Right cardiac atrium (tissue), 5 donors: ENCODE results near the gene RNF222. TPM values are rescaled to one million over a fixed set of nuclear protein-coding genes. Genes with fewer than 3 reads are reported as not detected.

ENCODE experiments used
- ATAC-seq, 2 donors: fragments of 200-7000 bp; cut with Tn5 transposase; one replicate each; pipeline versions ENCODE4 v1.8.0 to v1.9.1; 2020; ENCODE audit warnings: moderate library complexity in 2 of 2, mild to moderate bottlenecking in 1 of 2
- DNase-seq, 3 donors: peaks; one replicate each; pipeline ENCODE4 v3.0.0-alpha.2; 2020
- H3K27ac ChIP-seq: one replicate; pipeline ENCODE4 v1.5.1; 2013; ENCODE audit warnings: mild to moderate bottlenecking, low read length, control low read depth, moderate library complexity
- H3K27me3 ChIP-seq: one replicate; pipeline ENCODE4 v1.6.1; 2013; ENCODE audit not compliant: control insufficient read depth, insufficient read depth
- H3K4me1 ChIP-seq: one replicate; pipeline ENCODE4 v1.6.1; 2013; ENCODE audit warnings: low read length; ENCODE audit not compliant: control insufficient read depth, insufficient read depth
- H3K4me3 ChIP-seq: one replicate; pipeline ENCODE4 v1.5.1; 2013; ENCODE audit warnings: low read length, control low read depth
- H3K9me3 ChIP-seq: one replicate; pipeline ENCODE4 v1.6.1; 2013; ENCODE audit warnings: low read length; ENCODE audit not compliant: control insufficient read depth
- WGBS: extraction: QIAGEN DNeasy Blood & Tissue Kit; methylation state at CpG from one replicate; pipeline ENCODE4 v1.1.7; 2013; 5-methylcytosine and 5-hydroxymethylcytosine counted together
- intact Hi-C, 4 donors: fragments of 100-400 bp; cut with DNase I; formaldehyde crosslinking; loops; one replicate each; pipeline versions ENCODE4 v1.11.0 to v1.14.0; 2022 to 2023
- polyA plus RNA-seq: library from polyadenylated mRNA; stranded (reverse); fragments of 200-250 nt; gene quantifications from one replicate; pipeline ENCODE4 v1.2.3, GENCODE V29; 2013
- total RNA-seq, 4 donors: library from RNA; stranded (reverse); fragmentation: NEBNext Ultra II Directional; extraction: Animal tissue kit (Norgen Biotek cat#: 25700); gene quantifications; one replicate each; pipeline ENCODE4 v1.2.1, GENCODE V29; 2021
- donor health status: healthy with polysubstance abuse.
- donor health status: DM: no; HTN: yes; CAD: no.
- donor health status: DM: no; HTN: no; CAD: no.
- donor health status: DM: no; HTN: yes; CAD: no; lungs with severe emphysema.
- donor health status: DM: yes; HTN: yes; CAD: no.

Gene RNF222
- total and polyA plus RNA-seq, 5 donors = not detected

DNA sequence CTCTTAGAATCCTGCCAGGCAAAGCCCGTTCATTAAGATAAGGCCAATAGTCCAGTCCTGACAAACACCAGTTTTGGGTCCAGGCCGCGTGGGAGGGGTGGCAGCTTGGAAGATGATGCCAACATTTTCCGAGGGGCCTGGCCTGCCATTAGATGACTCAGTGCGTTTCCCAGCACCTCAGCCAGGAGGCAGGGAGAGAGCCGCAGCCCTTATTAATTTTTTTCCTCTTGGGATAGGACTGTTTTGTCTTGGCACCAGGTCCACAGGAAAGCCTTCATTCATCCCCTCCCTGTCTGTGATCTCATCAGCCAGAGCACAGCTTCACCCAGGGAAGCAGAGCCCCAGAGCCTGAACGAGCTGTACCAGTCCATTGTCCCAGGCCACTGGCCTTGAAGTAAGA, 33.3 kb upstream of the RNF222 start:
- 31% methylated on average over 7 of the region's 7 CpGs for WGBS
- no peaks in the 10 kb centered on the region for H3K9me3 ChIP-seq
- intact Hi-C loops = no loop called here
- ATAC-seq (peak; percentile 55 to 77), DNase-seq (peak; percentile 87 to 91 (median 90))
- no peaks in the 10 kb centered on the region for H3K4me1 ChIP-seq
- H3K27ac ChIP-seq = peak overlapping the region; percentile 80
- no peaks in the 10 kb centered on the region for H3K27me3 ChIP-seq
- H3K4me3 ChIP-seq = no peak overlapping the region

- 95% methylated on average over 3 of the region's 3 CpGs for WGBS
Measured at GRCh38 chr17:8426802-8427201, 29.2 kb upstream of the RNF222 start.

GRCh38 chr17:8426094-8426720, 28.6 kb upstream of the RNF222 start:
- H3K4me1 ChIP-seq = no peaks in the 10 kb centered on the region
- H3K9me3 ChIP-seq = no peaks in the 10 kb centered on the region
- intact Hi-C loops = no loop called here
- no peaks in the 10 kb centered on the region for H3K27me3 ChIP-seq
- DNase-seq (no peak), ATAC-seq (no peak)
- WGBS = 63% methylated on average over 6 of the region's 6 CpGs
- no peak overlapping the region for H3K4me3 ChIP-seq
- no peak overlapping the region for H3K27ac ChIP-seq

More at GRCh38 chr17:8426802-8427201, 29.2 kb upstream of the RNF222 start:
- no peak overlapping the region for H3K27ac ChIP-seq
- H3K4me1 ChIP-seq = no peaks in the 10 kb centered on the region
- no peak overlapping the region for H3K4me3 ChIP-seq
- H3K9me3 ChIP-seq = no peaks in the 10 kb centered on the region
- intact Hi-C loops = no loop called here
- H3K27me3 ChIP-seq = no peaks in the 10 kb centered on the region
- DNase-seq (no peak), ATAC-seq (no peak)

GRCh38 chr17:8421571-8421970, 23.9 kb upstream of the RNF222 start:
- H3K27ac ChIP-seq = no peak overlapping the region
- ATAC-seq = no peak
- DNase-seq = peak in 1 of 3 donors; percentile 22
- intact Hi-C loops = no loop called here
- peaks cover 5% of the 10 kb centered on the region for H3K4me1 ChIP-seq
- H3K9me3 ChIP-seq = no peaks in the 10 kb centered on the region
- 49% methylated on average over 3 of the region's 3 CpGs for WGBS
- H3K27me3 ChIP-seq = no peaks in the 10 kb centered on the region
- H3K4me3 ChIP-seq = no peak overlapping the region

DNA sequence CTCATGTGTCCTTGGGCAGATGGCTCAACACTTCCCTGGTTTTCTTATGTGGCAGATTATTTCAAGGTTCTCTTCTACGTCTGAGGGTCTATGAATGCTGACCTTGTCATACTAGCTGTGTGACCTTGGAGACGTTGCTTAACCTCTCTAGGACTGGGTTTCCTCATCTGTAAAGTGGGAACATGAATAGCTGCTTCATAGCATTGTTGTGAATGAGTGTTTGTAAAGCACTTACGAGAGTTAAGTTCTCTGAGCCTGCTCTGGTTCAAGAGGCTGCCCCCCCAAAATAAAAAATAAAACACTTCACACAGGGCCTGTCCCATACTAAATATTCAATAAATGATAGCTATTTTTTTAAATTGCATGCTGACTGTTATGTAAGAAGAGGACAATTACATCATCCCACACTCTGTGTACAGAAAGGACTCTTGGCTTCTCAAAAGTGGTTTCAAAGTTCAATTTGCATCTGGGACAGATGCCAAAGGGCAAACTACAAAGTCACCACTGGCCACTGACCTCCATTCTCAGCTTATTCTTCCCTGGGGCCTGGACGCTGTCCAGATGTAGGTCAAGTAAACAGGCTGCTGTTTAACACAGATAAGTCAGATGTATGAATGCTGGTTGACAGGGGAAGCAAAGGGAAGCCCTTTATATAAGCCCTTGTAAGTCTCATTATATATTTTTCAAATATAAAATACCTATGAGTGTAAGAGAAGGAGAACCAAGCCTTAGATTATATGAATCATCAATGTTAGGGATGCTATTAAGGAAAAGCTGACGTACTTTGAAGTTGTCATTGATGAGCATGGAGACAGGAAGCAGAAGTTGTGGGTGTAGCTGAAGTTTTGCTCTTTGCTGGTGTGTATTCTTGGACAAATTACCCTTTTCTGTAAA, 22.7 kb upstream of the RNF222 start:
- no peaks in the 10 kb centered on the region for H3K27me3 ChIP-seq
- peaks cover 5% of the 10 kb centered on the region for H3K4me1 ChIP-seq
- DNase-seq = peak; percentile 67 to 79 (median 68)
- intact Hi-C loops = no loop called here
- peak overlapping the region; percentile 84 for H3K27ac ChIP-seq
- 29% methylated on average over 5 of the region's 5 CpGs for WGBS
- no peak overlapping the region for H3K4me3 ChIP-seq
- no peaks in the 10 kb centered on the region for H3K9me3 ChIP-seq
- ATAC-seq = peak; percentile 87 to 90

GRCh38 chr17:8419305-8419704, 21.7 kb upstream of the RNF222 start:
- DNase-seq (no peak), ATAC-seq (no peak)
- H3K4me1 ChIP-seq = peaks cover 5% of the 10 kb centered on the region
- WGBS = 52% methylated on average over 1 of the region's 1 CpG
- H3K9me3 ChIP-seq = no peaks in the 10 kb centered on the region
- H3K27me3 ChIP-seq = no peaks in the 10 kb centered on the region
- H3K4me3 ChIP-seq = no peak overlapping the region
- H3K27ac ChIP-seq = no peak overlapping the region
- intact Hi-C loops = loop anchor here in 2 of 4 donors (10.0 kb wide), 2 partner anchors 335 to 365 kb away; partner anchors contain the start of gene SPDYE4 (in 1 of the 2)

GRCh38 chr17:8418471-8418870, 20.8 kb upstream of the RNF222 start:
- DNase-seq (no peak), ATAC-seq (no peak)
- peaks cover 5% of the 10 kb centered on the region for H3K4me1 ChIP-seq
- H3K4me3 ChIP-seq = no peak overlapping the region
- no peak overlapping the region for H3K27ac ChIP-seq
- 58% methylated on average over 1 of the region's 1 CpG for WGBS
- no peaks in the 10 kb centered on the region for H3K9me3 ChIP-seq
- no peaks in the 10 kb centered on the region for H3K27me3 ChIP-seq
- intact Hi-C loops = loop anchor here in 2 of 4 donors (10.0 kb wide), 2 partner anchors 336 to 366 kb away; partner anchors contain the start of gene SPDYE4 (in 1 of the 2)

DNA sequence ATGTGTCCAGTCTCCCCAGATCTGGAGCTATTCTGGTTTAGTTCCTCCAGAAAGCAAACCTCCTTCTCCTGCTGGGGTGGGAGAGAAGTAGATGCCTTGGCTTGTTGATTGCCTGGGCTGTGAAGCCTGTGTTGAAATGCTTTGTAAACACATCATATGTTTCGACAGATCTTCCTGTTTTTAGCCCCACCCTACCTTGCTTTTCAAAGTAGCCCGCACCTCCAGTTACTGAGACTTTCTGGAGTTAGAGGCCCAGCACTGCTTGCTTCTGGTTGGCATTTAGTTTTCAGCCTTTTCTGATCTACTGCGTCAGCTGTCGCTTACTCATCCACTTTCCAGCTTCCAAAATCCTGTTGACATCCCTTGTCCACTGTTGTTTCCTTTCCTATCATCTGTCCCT, 20.2 kb upstream of the RNF222 start:
- WGBS = 88% methylated on average over 4 of the region's 4 CpGs
- peaks cover 5% of the 10 kb centered on the region for H3K4me1 ChIP-seq
- DNase-seq = no peak
- no peaks in the 10 kb centered on the region for H3K27me3 ChIP-seq
- H3K4me3 ChIP-seq = no peak overlapping the region
- no peak overlapping the region for H3K27ac ChIP-seq
- no peaks in the 10 kb centered on the region for H3K9me3 ChIP-seq
- ATAC-seq = no peak
- intact Hi-C loops = loop anchor here in 2 of 4 donors (10.0 kb wide), 2 partner anchors 337 to 367 kb away; partner anchors contain the start of gene SPDYE4 (in 1 of the 2)

DNA sequence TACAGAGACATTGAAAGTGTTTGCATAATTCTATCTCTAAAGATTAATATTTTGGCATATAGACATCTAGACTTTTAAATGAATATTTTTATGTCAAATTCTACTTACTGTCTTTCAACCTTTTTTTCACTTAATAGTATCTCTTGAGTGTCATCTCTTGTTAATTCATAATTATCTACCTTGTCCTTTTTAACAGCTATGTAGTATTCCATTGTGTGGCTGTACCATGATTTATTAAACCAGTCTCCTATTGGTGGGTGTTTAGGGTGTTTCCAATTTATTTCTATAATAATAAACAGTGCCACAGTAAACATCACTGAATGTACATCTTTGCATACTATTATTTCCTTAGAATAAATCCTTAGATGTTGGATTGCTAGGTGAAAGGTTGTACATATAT, 16.3 kb upstream of the RNF222 start:
- ATAC-seq = no peak
- intact Hi-C loops = loop anchor here in 3 of 4 donors (5.0 to 10.0 kb wide), 4 partner anchors 333 to 373 kb away; partner anchors contain the start of gene SPDYE4 (in 1 of the 3)
- Histone ChIP-seq H3K27ac (no peak overlapping the region), H3K4me1 (no peaks in the 10 kb centered on the region), H3K27me3 (no peaks in the 10 kb centered on the region), H3K4me3 (no peak overlapping the region), H3K9me3 (no peaks in the 10 kb centered on the region)
- DNase-seq = no peak

DNA sequence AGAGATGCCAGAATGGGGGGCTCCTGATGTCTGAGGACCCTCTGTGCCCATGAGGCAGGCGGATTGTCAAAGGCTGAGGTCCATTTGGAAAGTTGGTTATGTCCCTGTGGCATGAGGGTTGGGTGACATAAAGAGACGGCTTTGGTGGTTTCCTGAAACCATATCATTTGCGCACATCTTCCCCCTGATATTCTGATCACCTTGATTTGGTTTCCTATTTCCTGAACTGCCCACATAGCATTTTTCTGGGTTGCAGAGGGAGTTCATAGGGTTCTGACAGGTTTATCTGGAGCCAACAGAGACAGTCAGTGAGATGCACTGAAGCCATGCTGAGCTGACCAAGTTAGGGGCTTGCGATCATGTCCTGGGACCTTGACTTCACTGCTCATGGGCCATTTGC, 15.7 kb upstream of the RNF222 start:
- no peak for ATAC-seq
- intact Hi-C loops = loop anchor here in 3 of 4 donors (5.0 to 10.0 kb wide), 4 partner anchors 334 to 374 kb away; partner anchors contain the start of gene SPDYE4 (in 1 of the 3)

GRCh38 chr17:8412089-8412488, 14.5 kb upstream of the RNF222 start:
- Histone ChIP-seq H3K4me1 (no peaks in the 10 kb centered on the region), H3K4me3 (no peak overlapping the region), H3K27me3 (no peaks in the 10 kb centered on the region), H3K9me3 (no peaks in the 10 kb centered on the region), H3K27ac (no peak overlapping the region)
- DNase-seq = no peak
- WGBS = 71% methylated on average over 5 of the region's 5 CpGs
- intact Hi-C loops = loop anchor here in 3 of 4 donors (5.0 to 10.0 kb wide), 4 partner anchors 335 to 375 kb away; partner anchors contain the start of gene SPDYE4 (in 1 of the 3)
- ATAC-seq = peak; percentile 13 to 34

More for the DNA sequence above, 15.7 kb upstream of the RNF222 start:
- Histone ChIP-seq H3K4me3 (no peak overlapping the region), H3K9me3 (no peaks in the 10 kb centered on the region), H3K27me3 (no peaks in the 10 kb centered on the region), H3K4me1 (no peaks in the 10 kb centered on the region), H3K27ac (no peak overlapping the region)
- DNase-seq = no peak
- WGBS = 79% methylated on average over 4 of the region's 4 CpGs
